GM23248 (cell line): ENCODE results near the gene DNAJB12. TPM values are rescaled to one million over a fixed set of nuclear protein-coding genes. Genes with fewer than 3 reads are reported as not detected.
"Not testable (repeated sequence)": the region's sequence is repeated elsewhere in the genome, so short reads cannot be mapped to it uniquely, and the experiment has no call there.

Experiments
- DNase-seq: peaks from one replicate; pipeline ENCODE4 v3.0.0-alpha.2; 2015
- H2AFZ ChIP-seq: fragments of 200-600 bp; sonication (generic); 2 replicates; pipeline ENCODE4 v1.6.1; 2016; ENCODE audit warnings: antibody characterized with exemption
- H3F3A ChIP-seq: fragments of 200-600 bp; sonication (generic); 2 replicates; pipeline ENCODE4 v1.6.1; 2016; ENCODE audit warnings: mild to moderate bottlenecking, antibody characterized with exemption, mixed run types; ENCODE audit not compliant: insufficient read depth
- H3K27ac ChIP-seq: fragments of 200-600 bp; sonication (generic); 2 replicates; pipeline ENCODE4 v1.5.1; 2016; ENCODE audit warnings: mild to moderate bottlenecking
- H3K27me3 ChIP-seq: fragments of 200-600 bp; sonication (generic); replicated peaks from 2 replicates; pipeline ENCODE4 v1.6.1; 2016; ENCODE audit warnings: mild to moderate bottlenecking; ENCODE audit not compliant: insufficient read depth
- H3K36me3 ChIP-seq: fragments of 200-600 bp; sonication (generic); 2 replicates; pipeline ENCODE4 v1.6.1; 2016; ENCODE audit warnings: low read depth, mild to moderate bottlenecking
- H3K4me1 ChIP-seq: fragments of 200-600 bp; sonication (generic); 2 replicates; pipeline ENCODE4 v1.6.1; 2016; ENCODE audit warnings: mild to moderate bottlenecking; ENCODE audit not compliant: insufficient read depth
- H3K4me2 ChIP-seq: fragments of 200-600 bp; sonication (generic); one replicate; pipeline ENCODE4 v1.6.1; 2016; ENCODE audit warnings: mild to moderate bottlenecking; ENCODE audit not compliant: unreplicated experiment
- H3K4me3 ChIP-seq: fragments of 200-600 bp; sonication (generic); 2 replicates; pipeline ENCODE4 v1.5.1; 2016; ENCODE audit warnings: mild to moderate bottlenecking
- H3K79me2 ChIP-seq: fragments of 200-600 bp; sonication (generic); 2 replicates; pipeline ENCODE4 v1.6.1; 2016; ENCODE audit warnings: mild to moderate bottlenecking; ENCODE audit not compliant: insufficient read depth
- H3K9ac ChIP-seq: fragments of 200-600 bp; sonication (generic); 2 replicates; pipeline ENCODE4 v1.6.1; 2016; ENCODE audit warnings: mild to moderate bottlenecking
- H3K9me2 ChIP-seq: fragments of 200-600 bp; sonication (generic); 2 replicates; pipeline ENCODE4 v1.6.1; 2016; ENCODE audit warnings: mixed run types, mild to moderate bottlenecking, moderate library complexity; ENCODE audit not compliant: insufficient read depth
- H3K9me3 ChIP-seq: fragments of 200-600 bp; sonication (generic); one replicate; pipeline ENCODE4 v1.6.1; 2017; ENCODE audit warnings: low read depth
- H4K20me1 ChIP-seq: fragments of 200-600 bp; sonication (generic); 2 replicates; pipeline ENCODE4 v1.6.0; 2016; ENCODE audit not compliant: insufficient read depth
- EZH2 ChIP-seq: fragments of 200-600 bp; sonication (generic); IDR thresholded peaks from 2 replicates; pipeline ENCODE4 v1.6.1; 2018; ENCODE audit warnings: antibody characterized with exemption, mild to moderate bottlenecking; ENCODE audit not compliant: insufficient read depth, poor library complexity, severe bottlenecking
- EZH2phosphoT487 ChIP-seq: fragments of 200-600 bp; sonication (generic); IDR thresholded peaks from 2 replicates; pipeline ENCODE4 v1.6.1; 2018; ENCODE audit warnings: antibody characterized with exemption, moderate library complexity, mild to moderate bottlenecking, low read depth; ENCODE audit not compliant: insufficient read depth
- WGBS, 2 experiments: methylation state at CpG; one replicate each; pipeline ENCODE4 v1.1.6; 2015 to 2017; ENCODE audit warnings: low lambda C conversion rate in 2 of 2, low coverage in 1 of 2; ENCODE audit errors: missing lambda C conversion rate in 2 of 2; 5-methylcytosine and 5-hydroxymethylcytosine counted together
- in situ Hi-C: fragments of 300-500 bp; cut with MboI; formaldehyde crosslinking; loops from 2 replicates; pipeline ENCODE4 v1.15.0; 2020
- polyA plus RNA-seq: library from polyadenylated mRNA; unstranded; fragments of >200 nt; fragmentation: Nextera tagmentation; extraction: Ambion mirVana; gene quantifications from 2 replicates; pipeline ENCODE4 v1.2.1, GENCODE V29; 2016
- total RNA-seq: library from RNA; depleted of rRNA; stranded (reverse); fragments of >200 nt; shearing (Covaris generic); gene quantifications from 2 replicates; pipeline ENCODE4 v1.2.3, GENCODE V29; 2014

DNAJB12 gene
- total and polyA plus RNA-seq, 2 experiments from 2014 or later: 28.4 to 32.0 TPM

GRCh38 chr10:72328829-72329204 lies 25.9 kb downstream of the DNAJB12 start:
- DNase-seq: no peak
- no peaks in the 10 kb centered on the region for H3K27me3 ChIP-seq
- 0 out of 2 replicates have a peak, but pooled peaks cover 4% of the 10 kb centered on the region for H3F3A ChIP-seq
- in situ Hi-C loops: loop anchor here (5.0 kb wide), 1 partner anchor 77 kb away; no protein-coding TSS in a partner anchor
- no peak overlapping the region for H3K27ac ChIP-seq
- no peaks in the 10 kb centered on the region for H3K36me3 ChIP-seq
- H4K20me1 ChIP-seq: no peaks in the 10 kb centered on the region
- no peak overlapping the region for H3K9ac ChIP-seq
- H3K4me3 ChIP-seq: no peak overlapping the region
- H3K79me2 ChIP-seq: no peaks in the 10 kb centered on the region
- no peak overlapping the region for H2AFZ ChIP-seq
- H3K9me3 ChIP-seq: no peaks in the 10 kb centered on the region
- H3K4me1 ChIP-seq: peaks cover 12% of the 10 kb centered on the region; the same call in 1 of the 2 replicates
- TF ChIP-seq EZH2phosphoT487 (no peak), EZH2 (no peak)
- WGBS, 2 experiments: 53 to 64% methylated on average over 4 to 5 of the region's 5 CpGs
- H3K9me2 ChIP-seq: no peaks in the 10 kb centered on the region
- H3K4me2 ChIP-seq: no peak overlapping the region

- Histone ChIP-seq H3F3A (0 out of 2 replicates have a peak, but pooled peaks cover 4% of the 10 kb centered on the region), H3K9me2 (no peaks in the 10 kb centered on the region), H3K27ac (no peak overlapping the region), H3K4me2 (no peak overlapping the region), H4K20me1 (no peaks in the 10 kb centered on the region), H3K9me3 (no peaks in the 10 kb centered on the region), H2AFZ (no peak overlapping the region), H3K4me3 (no peak overlapping the region), H3K79me2 (no peaks in the 10 kb centered on the region), H3K36me3 (no peaks in the 10 kb centered on the region), H3K4me1 (peaks cover 12% of the 10 kb centered on the region; the same call in 1 of the 2 replicates), H3K9ac (no peak overlapping the region), H3K27me3 (no peaks in the 10 kb centered on the region)
- WGBS, 2 experiments: 34 to 40% methylated on average over 14 of the region's 14 CpGs
- DNase-seq: peak; percentile 72
- in situ Hi-C loops: loop anchor here (5.0 kb wide), 1 partner anchor 76 kb away; no protein-coding TSS in a partner anchor
- TF ChIP-seq EZH2: no peak
These were observed 26.5 kb downstream of the DNAJB12 start for GRCh38 chr10:72328045-72328828.

GRCh38 chr10:72326665-72327603 lies 27.8 kb downstream of the DNAJB12 start:
- not testable (repeated sequence) for H3K9ac ChIP-seq, H3K9me3 ChIP-seq, H2AFZ ChIP-seq, H3K4me1 ChIP-seq, H3K36me3 ChIP-seq, H3K4me2 ChIP-seq, DNase-seq, H3F3A ChIP-seq, H3K79me2 ChIP-seq, H3K27ac ChIP-seq, H4K20me1 ChIP-seq, H3K4me3 ChIP-seq, H3K9me2 ChIP-seq, H3K27me3 ChIP-seq
- in situ Hi-C loops: loop anchor here (5.0 kb wide), 1 partner anchor 75 kb away; no protein-coding TSS in a partner anchor
- WGBS, 2 experiments: 85 to 86% methylated on average over 31 to 32 of the region's 32 CpGs

- 80 to 84% methylated on average over 31 to 44 of the region's 49 CpGs for WGBS, 2 experiments
- not testable (repeated sequence) for H3K9me2 ChIP-seq, H3K4me2 ChIP-seq, H3K27me3 ChIP-seq, H3K9me3 ChIP-seq, H3K9ac ChIP-seq, H3K36me3 ChIP-seq, H3K79me2 ChIP-seq, H2AFZ ChIP-seq, H4K20me1 ChIP-seq, DNase-seq, H3K4me3 ChIP-seq, H3F3A ChIP-seq, H3K27ac ChIP-seq
- in situ Hi-C loops: loop anchor here (5.0 kb wide), 1 partner anchor 73 kb away; no protein-coding TSS in a partner anchor
- H3K4me1 ChIP-seq: peaks cover 10% of the 10 kb centered on the region
These were observed 29.2 kb downstream of the DNAJB12 start for GRCh38 chr10:72325243-72326175.
